Tibial artery (tissue), 4 donors: ENCODE results near the gene MRPS23.

Experiments
- DNase-seq, 2 donors: peaks; one replicate each; pipeline ENCODE4 v3.0.0-alpha.2; 2019
- H3K27ac ChIP-seq, 2 donors: fragments of 200-600 bp; sonication (generic) in 1 of 2; 1 replicate in 1 of 2; 2 replicates in 1 of 2; pipeline ENCODE4 v1.5.1; 2018 to 2019; ENCODE audit warnings: mild to moderate bottlenecking in 1 of 2
- H3K27me3 ChIP-seq, 2 donors: fragments of 200-600 bp; sonication (generic) in 1 of 2; one replicate each; pipeline versions ENCODE4 v1.5.1 to v1.6.0; 2016 to 2019
- H3K36me3 ChIP-seq, 3 donors: fragments of 200-600 bp; sonication (generic) in 2 of 3; one replicate each; pipeline ENCODE4 v1.5.1; 2016 to 2019; ENCODE audit warnings: mild to moderate bottlenecking in 2 of 3
- H3K4me1 ChIP-seq, 4 donors: fragments of 200-600 bp; sonication (generic) in 2 of 4; 1 replicate in 3 of 4; 2 replicates in 1 of 4; pipeline ENCODE4 v1.5.1; 2016 to 2019
- H3K4me3 ChIP-seq, 2 donors: fragments of 200-600 bp; sonication (generic) in 1 of 2; 1 replicate in 1 of 2; 2 replicates in 1 of 2; pipeline ENCODE4 v1.5.1; 2018 to 2019; ENCODE audit warnings: mild to moderate bottlenecking in 2 of 2
- H3K9me3 ChIP-seq, 3 donors: fragments of 200-600 bp; sonication (generic) in 1 of 3; one replicate each; pipeline ENCODE4 v1.5.1; 2016 to 2019
- intact Hi-C: fragments of 100-400 bp; cut with DNase I; formaldehyde crosslinking; loops from one replicate; pipeline ENCODE4 v1.15.0; 2023; ENCODE audit warnings: low total_unique reads
- TF ChIP-seq, protein P1 (sequence below), 2 experiments: fragments of 200-600 bp in 1 of 2; fragments of 450-650 bp in 1 of 2; IDR thresholded peaks; one replicate each; pipeline ENCODE4 v1.5.1; 2017 to 2019; ENCODE audit warnings: antibody characterized with exemption in 2 of 2, mild to moderate bottlenecking in 1 of 2, moderate library complexity in 1 of 2

The MRPS23 gene

DNA sequence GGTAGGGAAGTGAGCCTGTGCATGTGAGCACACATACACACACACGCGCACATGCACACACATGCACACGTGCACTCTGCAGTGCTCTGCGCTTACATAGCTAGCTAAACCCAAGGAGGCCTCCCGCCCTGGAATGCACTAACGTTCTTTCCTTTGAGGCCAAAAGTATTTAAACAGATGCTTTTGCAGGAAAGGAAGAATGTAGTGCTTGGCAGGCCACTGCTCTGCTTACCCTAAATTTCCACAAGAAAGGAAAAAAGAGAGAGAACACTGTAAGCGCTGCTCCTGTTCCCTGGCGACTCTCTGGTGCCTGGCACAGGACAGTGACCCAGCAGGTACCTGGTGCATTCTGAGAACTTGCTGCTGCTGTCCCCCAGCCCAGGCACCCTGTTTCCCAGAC is 31.3 kb upstream of the MRPS23 start:
- Histone ChIP-seq H3K27ac (peak overlapping the region; percentile 69 to 70), H3K4me3 (no peak overlapping the region), H3K9me3 (no peaks in the 10 kb centered on the region), H3K4me1 (peaks cover 3 to 54% (median 45%) of the 10 kb centered on the region in 4 donors), H3K27me3 (no peaks in the 10 kb centered on the region), H3K36me3 (peaks cover 16 to 46% (median 28%) of the 10 kb centered on the region in 3 donors)
- TF ChIP-seq, protein P1, sequence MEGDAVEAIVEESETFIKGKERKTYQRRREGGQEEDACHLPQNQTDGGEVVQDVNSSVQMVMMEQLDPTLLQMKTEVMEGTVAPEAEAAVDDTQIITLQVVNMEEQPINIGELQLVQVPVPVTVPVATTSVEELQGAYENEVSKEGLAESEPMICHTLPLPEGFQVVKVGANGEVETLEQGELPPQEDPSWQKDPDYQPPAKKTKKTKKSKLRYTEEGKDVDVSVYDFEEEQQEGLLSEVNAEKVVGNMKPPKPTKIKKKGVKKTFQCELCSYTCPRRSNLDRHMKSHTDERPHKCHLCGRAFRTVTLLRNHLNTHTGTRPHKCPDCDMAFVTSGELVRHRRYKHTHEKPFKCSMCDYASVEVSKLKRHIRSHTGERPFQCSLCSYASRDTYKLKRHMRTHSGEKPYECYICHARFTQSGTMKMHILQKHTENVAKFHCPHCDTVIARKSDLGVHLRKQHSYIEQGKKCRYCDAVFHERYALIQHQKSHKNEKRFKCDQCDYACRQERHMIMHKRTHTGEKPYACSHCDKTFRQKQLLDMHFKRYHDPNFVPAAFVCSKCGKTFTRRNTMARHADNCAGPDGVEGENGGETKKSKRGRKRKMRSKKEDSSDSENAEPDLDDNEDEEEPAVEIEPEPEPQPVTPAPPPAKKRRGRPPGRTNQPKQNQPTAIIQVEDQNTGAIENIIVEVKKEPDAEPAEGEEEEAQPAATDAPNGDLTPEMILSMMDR (IDR thresholded peaks at IDR 0.05), result no peak
- intact Hi-C loops, result no loop called here
- no peak for DNase-seq

DNA sequence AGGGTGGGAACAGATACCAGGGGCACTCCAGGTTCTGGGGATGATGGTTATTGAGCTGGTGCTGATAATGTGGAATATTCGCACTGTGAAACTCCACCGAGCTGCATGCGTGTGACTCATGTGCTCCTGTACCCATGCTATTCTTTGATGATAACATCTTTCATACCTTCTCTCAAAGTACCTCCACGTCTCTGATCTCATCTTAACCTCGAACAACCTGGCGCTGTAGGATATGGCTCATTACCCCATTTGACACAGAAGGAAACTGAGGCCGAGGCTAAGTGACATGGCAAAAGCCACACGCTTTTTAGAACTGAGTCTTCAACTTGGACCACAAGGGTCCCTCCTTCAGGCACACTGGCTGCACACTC is 30.2 kb upstream of the MRPS23 start:
- Histone ChIP-seq H3K27me3 (no peaks in the 10 kb centered on the region), H3K4me3 (no peak overlapping the region), H3K4me1 (peaks cover 3 to 65% (median 55%) of the 10 kb centered on the region in 4 donors), H3K36me3 (peaks cover 13 to 40% (median 23%) of the 10 kb centered on the region in 3 donors), H3K9me3 (no peaks in the 10 kb centered on the region), H3K27ac (peak overlapping the region; percentile 43 to 69)
- TF ChIP-seq, protein P1 (IDR thresholded peaks at IDR 0.05), result no peak
- intact Hi-C loops, result no loop called here
- DNase-seq, result no peak

DNA sequence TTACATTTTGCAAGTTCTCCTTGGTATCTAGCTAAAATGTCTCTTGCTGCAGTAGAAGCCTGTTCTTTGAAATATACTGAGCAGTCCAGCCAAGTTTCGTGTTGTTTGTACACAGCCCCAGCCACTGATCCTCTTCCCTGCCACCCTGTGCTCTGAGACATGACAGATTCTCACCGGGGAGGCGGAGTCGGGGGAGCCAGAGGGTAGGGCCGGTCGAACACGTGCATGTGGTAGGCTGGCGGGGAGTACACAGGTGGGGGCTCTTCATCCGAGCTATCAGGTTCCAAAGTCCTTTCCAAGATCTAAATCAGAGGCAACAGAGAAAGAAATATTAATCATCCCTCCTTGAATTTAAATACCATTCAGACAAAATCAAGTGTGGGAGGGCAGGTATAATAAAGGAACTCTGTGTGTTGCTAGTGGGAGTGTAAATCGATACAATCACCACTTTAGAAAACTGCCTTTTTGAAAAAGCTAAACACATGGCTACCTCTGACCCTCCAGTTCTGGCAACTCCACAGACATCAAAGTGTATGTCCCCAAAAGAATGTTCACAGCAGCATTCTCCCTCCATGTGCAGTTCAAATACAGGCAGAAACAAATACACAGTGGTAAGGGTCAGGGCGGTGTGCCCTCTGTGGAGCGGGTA is 29.7 kb upstream of the MRPS23 start:
- no peak overlapping the region for H3K4me3 ChIP-seq
- peaks cover 8 to 35% (median 18%) of the 10 kb centered on the region in 3 donors for H3K36me3 ChIP-seq
- intact Hi-C loops, result no loop called here
- TF ChIP-seq, protein P1 (IDR thresholded peaks at IDR 0.05), result no peak
- no peaks in the 10 kb centered on the region for H3K9me3 ChIP-seq
- H3K27ac ChIP-seq, result peak overlapping the region; percentile 43 to 69
- peaks cover 3 to 70% (median 60%) of the 10 kb centered on the region in 4 donors for H3K4me1 ChIP-seq
- H3K27me3 ChIP-seq, result no peaks in the 10 kb centered on the region
- DNase-seq, result no peak

DNA sequence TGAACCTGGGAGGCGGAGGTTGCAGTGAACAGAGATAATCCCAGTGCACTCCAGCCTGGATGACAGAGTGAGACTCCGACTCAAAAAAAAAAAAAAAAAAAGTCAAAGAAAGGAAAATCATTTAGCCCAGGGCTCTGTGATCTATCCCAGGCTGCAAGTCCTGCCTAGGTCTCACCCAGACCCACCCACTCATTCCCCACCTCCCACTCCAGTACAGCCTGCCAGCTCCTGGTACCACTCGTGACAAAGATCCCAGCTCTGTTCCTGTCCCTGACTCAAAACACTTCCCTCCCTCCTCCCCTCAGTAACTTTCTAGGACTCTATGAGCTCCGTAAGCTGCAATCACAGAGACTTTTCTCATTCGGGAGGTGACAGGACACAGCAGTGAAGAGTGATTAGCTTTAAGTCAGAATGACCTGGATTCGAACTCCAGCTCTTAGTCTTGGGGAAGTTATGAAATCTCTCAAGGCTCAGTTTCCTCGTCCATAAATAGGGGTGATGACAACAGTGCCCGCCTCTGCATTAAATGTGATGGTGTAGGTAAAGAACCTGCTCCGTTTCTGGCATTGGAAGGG is 28.0 kb upstream of the MRPS23 start:
- Histone ChIP-seq H3K4me3 (no peak overlapping the region), H3K27ac (peak overlapping the region in 1 of 2 donors; percentile 69), H3K36me3 (peaks cover 5 to 25% (median 14%) of the 10 kb centered on the region in 3 donors), H3K27me3 (no peaks in the 10 kb centered on the region), H3K4me1 (peaks cover 7 to 86% (median 77%) of the 10 kb centered on the region in 4 donors), H3K9me3 (no peaks in the 10 kb centered on the region)
- intact Hi-C loops, result no loop called here
- DNase-seq, result no peak
- TF ChIP-seq, protein P1 (IDR thresholded peaks at IDR 0.05), result no peak

DNA sequence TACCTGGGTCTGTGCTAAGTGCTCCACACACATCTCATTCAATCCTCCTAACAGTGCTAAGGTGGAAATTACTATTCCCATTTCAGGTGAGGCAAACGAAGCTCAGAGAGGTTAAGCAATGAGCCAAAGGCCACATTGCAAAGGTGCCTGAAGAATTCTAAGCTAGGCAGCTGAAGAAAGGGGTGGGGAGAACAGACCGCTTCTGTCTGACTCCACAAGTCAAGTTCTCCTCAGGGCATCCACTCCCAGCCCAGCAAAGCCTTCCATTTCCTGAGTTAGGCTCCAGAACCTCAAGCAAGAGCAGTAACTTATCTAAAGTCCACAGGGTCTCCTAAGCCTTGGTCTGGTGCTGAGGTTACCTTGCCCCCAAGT is 27.0 kb upstream of the MRPS23 start:
- Histone ChIP-seq H3K4me3 (no peak overlapping the region), H3K9me3 (no peaks in the 10 kb centered on the region), H3K36me3 (peaks cover 10 to 31% (median 25%) of the 10 kb centered on the region in 3 donors), H3K27me3 (no peaks in the 10 kb centered on the region), H3K4me1 (peaks cover 7 to 83% (median 74%) of the 10 kb centered on the region in 4 donors), H3K27ac (peak overlapping the region; percentile 79 to 84)
- intact Hi-C loops, result no loop called here
- TF ChIP-seq, protein P1 (IDR thresholded peaks at IDR 0.05), result no peak
- no peak for DNase-seq
